Sigmoid colon (tissue), 7 donors: Measurements from ENCODE around the gene CYP3A5. TPM values are rescaled to one million over a fixed set of nuclear protein-coding genes. Genes with fewer than 3 reads are reported as not detected.

Experiments
- DNase-seq: peaks from one replicate; pipeline ENCODE4 v3.0.0-alpha.2; 2019
- H3K27ac ChIP-seq, 4 donors: fragments of 200-600 bp; sonication (generic); one replicate each; pipeline ENCODE4 v1.5.1; 2016 to 2019; ENCODE audit warnings: mild to moderate bottlenecking in 1 of 4
- H3K27me3 ChIP-seq, 3 donors: fragments of 200-600 bp; sonication (generic); one replicate each; pipeline ENCODE4 v1.5.1; 2019; ENCODE audit warnings: mild to moderate bottlenecking in 1 of 3
- H3K36me3 ChIP-seq, 4 donors: fragments of 200-600 bp; sonication (generic); one replicate each; pipeline ENCODE4 v1.5.1; 2016 to 2019
- H3K4me1 ChIP-seq, 4 donors: fragments of 200-600 bp; sonication (generic); one replicate each; pipeline ENCODE4 v1.5.1; 2017 to 2019
- H3K4me3 ChIP-seq, 4 donors: fragments of 200-600 bp; sonication (generic); one replicate each; pipeline ENCODE4 v1.5.1; 2017 to 2019; ENCODE audit warnings: mild to moderate bottlenecking in 2 of 4, moderate library complexity in 1 of 4
- H3K9me3 ChIP-seq, 4 donors: fragments of 200-600 bp in 3 of 4; sonication (generic) in 3 of 4; one replicate each; pipeline versions ENCODE4 v1.5.1 to v1.6.1; 2013 to 2019
- EP300 ChIP-seq, 4 donors: sonication (generic); formaldehyde crosslinking; IDR thresholded peaks; one replicate each; pipeline ENCODE4 v1.6.1; 2017; ENCODE audit warnings: antibody characterized with exemption in 4 of 4
- POLR2A ChIP-seq, 2 donors: fragments of 450-650 bp; IDR thresholded peaks; one replicate each; pipeline ENCODE4 v1.6.1; 2016; ENCODE audit warnings: antibody characterized with exemption in 2 of 2, mild to moderate bottlenecking in 2 of 2, moderate library complexity in 2 of 2
- POLR2AphosphoS5 ChIP-seq, 4 donors: sonication (generic); formaldehyde crosslinking; IDR thresholded peaks; one replicate each; pipeline ENCODE4 v1.6.1; 2017; ENCODE audit warnings: antibody characterized with exemption in 4 of 4
- WGBS, 2 donors: extraction: QIAGEN DNeasy Blood & Tissue Kit; methylation state at CpG; one replicate each; pipeline ENCODE4 v1.1.7; 2013; 5-methylcytosine and 5-hydroxymethylcytosine counted together
- intact Hi-C: fragments of 100-400 bp; cut with DNase I; formaldehyde crosslinking; loops from one replicate; pipeline ENCODE4 v1.15.1; 2023
- polyA plus RNA-seq, 3 donors: library from polyadenylated mRNA; stranded (reverse); fragments of 200-250 nt; gene quantifications; one replicate each; pipeline ENCODE4 v1.2.3, GENCODE V29; 2013
- total RNA-seq, 4 donors: library from RNA; depleted of rRNA; stranded (reverse); fragments of >200 nt; gene quantifications; one replicate each; pipeline ENCODE4 v1.1.0, GENCODE V29; 2016
- TF ChIP-seq, protein P1 (sequence below), 4 experiments: fragments of 450-650 bp in 3 of 4; fragments of 200-600 bp in 1 of 4; IDR thresholded peaks; one replicate each; pipeline ENCODE4 v1.5.1; 2016 to 2019; ENCODE audit warnings: antibody characterized with exemption in 4 of 4, mild to moderate bottlenecking in 3 of 4, moderate library complexity in 2 of 4
- donor health status: healthy with polysubstance abuse.
- donor health status: Bipolar disorder and iron deficiency.
- donor health status: healthy.

CYP3A5 gene
- total and polyA plus RNA-seq, 7 donors = 0.54 to 36.1 (median 7.5) TPM

DNA sequence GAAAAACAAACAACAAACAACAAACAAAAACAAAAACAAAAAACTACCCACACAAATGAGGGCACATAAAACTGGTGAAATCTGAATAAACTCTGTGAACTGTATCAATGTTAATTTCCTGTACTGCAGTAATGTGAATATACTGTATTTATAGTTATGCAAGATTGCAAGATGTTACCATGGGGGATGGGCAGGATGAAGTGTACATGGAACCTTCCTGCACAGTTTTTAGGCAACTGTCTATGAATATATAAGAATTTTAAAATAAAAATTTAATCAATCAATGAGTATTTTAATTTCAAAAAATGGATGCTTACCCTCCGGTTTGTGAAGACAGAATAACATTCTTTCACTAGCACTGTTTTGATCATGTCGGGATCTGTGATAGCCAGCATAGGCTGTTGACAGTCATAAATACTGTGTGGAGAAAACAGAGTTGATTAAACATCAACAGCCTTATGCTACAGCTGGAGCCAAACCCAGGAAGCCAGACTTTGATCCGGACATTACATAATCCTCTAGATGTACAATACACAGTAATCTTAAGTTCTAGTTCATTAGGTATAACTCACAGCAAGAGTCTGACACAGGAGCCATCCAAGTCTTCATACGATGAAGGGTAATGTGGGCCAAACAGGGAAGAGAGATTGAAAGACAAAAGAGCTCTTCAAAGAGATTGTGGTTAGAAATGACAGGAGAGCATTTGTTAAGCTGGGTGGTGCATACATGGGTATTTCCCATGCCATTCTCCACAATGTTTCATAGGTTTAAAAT is 40.4 kb upstream of the CYP3A5 start:
- Histone ChIP-seq H3K4me1 (no peaks in the 10 kb centered on the region), H3K4me3 (no peak overlapping the region), H3K9me3 (no peaks in the 10 kb centered on the region), H3K27ac (no peak overlapping the region), H3K36me3 (peaks cover 0 to 4% (median 0%) of the 10 kb centered on the region in 4 donors), H3K27me3 (no peaks in the 10 kb centered on the region)
- WGBS, 2 donors = 9 to 54% methylated on average over 4 of the region's 4 CpGs
- TF ChIP-seq POLR2A (IDR thresholded peaks at IDR 0.05) (no peak), POLR2AphosphoS5 (IDR thresholded peaks at IDR 0.05) (no peak), EP300 (IDR thresholded peaks at IDR 0.05) (no peak)
- TF ChIP-seq, protein P1, sequence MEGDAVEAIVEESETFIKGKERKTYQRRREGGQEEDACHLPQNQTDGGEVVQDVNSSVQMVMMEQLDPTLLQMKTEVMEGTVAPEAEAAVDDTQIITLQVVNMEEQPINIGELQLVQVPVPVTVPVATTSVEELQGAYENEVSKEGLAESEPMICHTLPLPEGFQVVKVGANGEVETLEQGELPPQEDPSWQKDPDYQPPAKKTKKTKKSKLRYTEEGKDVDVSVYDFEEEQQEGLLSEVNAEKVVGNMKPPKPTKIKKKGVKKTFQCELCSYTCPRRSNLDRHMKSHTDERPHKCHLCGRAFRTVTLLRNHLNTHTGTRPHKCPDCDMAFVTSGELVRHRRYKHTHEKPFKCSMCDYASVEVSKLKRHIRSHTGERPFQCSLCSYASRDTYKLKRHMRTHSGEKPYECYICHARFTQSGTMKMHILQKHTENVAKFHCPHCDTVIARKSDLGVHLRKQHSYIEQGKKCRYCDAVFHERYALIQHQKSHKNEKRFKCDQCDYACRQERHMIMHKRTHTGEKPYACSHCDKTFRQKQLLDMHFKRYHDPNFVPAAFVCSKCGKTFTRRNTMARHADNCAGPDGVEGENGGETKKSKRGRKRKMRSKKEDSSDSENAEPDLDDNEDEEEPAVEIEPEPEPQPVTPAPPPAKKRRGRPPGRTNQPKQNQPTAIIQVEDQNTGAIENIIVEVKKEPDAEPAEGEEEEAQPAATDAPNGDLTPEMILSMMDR (IDR thresholded peaks at IDR 0.05) = no peak
- DNase-seq = no peak
- intact Hi-C loops = no loop called here

DNA sequence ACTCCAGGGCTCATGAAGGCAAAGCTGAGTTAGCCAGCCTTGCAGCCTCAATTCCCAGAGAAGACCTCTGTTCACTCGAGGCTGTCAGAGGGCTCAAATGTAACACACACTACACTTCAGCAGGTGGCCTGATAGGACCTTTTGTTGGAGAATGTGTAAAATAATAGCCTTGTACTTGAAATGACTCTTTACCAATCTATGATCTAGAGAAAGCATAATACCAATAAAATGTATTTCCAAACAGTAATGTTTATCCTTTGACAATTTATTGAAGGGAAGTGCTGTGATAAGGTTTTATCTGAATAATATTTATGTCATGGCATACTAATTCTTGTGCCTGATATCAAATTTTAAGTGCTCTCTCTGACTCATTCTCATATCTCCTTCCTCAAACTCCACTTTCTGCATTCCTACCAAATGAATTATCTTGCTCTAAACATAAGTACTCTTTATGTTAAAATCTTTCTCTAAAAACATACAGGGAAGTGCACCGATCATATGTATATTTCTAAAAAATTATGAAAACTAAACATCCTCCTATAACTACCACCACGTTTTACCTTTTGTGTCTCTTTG is 34.3 kb upstream of the CYP3A5 start:
- H3K27me3 ChIP-seq = no peaks in the 10 kb centered on the region
- no peaks in the 10 kb centered on the region for H3K9me3 ChIP-seq
- no peak overlapping the region for H3K4me3 ChIP-seq
- H3K4me1 ChIP-seq = no peaks in the 10 kb centered on the region
- intact Hi-C loops = no loop called here
- peaks cover 0 to 4% (median 0%) of the 10 kb centered on the region in 4 donors for H3K36me3 ChIP-seq
- DNase-seq = no peak
- H3K27ac ChIP-seq = no peak overlapping the region
- 75 to 83% methylated on average over 3 of the region's 3 CpGs for WGBS, 2 donors
- TF ChIP-seq, protein P1 (IDR thresholded peaks at IDR 0.05) = no peak
- no peak for TF ChIP-seq POLR2AphosphoS5 (IDR thresholded peaks at IDR 0.05)
- no peak for TF ChIP-seq POLR2A (IDR thresholded peaks at IDR 0.05)
- TF ChIP-seq EP300 (IDR thresholded peaks at IDR 0.05) = no peak

DNA sequence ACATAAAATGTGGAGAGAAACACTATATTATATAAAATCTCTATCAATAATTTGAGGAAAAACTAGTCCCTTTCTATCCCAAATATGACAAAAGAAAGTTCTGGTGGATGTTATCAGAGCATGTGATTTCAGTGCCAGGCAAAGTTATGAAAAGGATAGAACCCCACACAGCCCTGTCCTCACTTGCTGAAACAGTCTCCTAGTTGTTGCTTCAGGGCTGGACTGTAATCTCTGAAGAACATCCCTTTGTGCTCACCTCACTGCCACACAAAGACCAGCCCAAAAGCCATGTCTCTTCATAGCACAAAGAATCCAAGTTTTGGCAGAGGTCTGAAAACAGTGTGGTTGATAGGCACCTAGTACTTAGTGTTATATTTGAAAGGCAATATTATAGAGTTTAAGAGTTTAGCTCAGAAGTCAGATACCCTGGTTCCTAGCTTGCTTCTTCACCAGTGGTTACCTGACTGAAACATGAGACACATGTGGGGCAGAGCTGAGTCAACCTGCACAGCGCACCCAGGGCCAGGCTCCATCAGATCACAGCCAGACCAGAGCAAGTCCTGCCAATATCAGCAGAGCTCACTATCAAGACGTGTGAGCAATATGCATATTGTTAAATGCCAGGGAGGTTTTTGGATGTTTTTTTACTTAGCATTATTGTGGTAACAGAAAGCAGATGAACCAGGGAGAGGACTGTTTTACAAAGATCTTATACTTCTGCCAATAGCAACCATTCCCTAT is 30.2 kb upstream of the CYP3A5 start:
- DNase-seq = no peak
- Histone ChIP-seq H3K4me3 (no peak overlapping the region), H3K36me3 (no peaks in the 10 kb centered on the region), H3K9me3 (peaks cover 3 to 12% (median 6%) of the 10 kb centered on the region in 4 donors), H3K4me1 (no peaks in the 10 kb centered on the region), H3K27ac (no peak overlapping the region), H3K27me3 (no peaks in the 10 kb centered on the region)
- intact Hi-C loops = no loop called here
- TF ChIP-seq POLR2A (IDR thresholded peaks at IDR 0.05) (no peak), POLR2AphosphoS5 (IDR thresholded peaks at IDR 0.05) (no peak), EP300 (IDR thresholded peaks at IDR 0.05) (no peak)
- TF ChIP-seq, protein P1 (IDR thresholded peaks at IDR 0.05) = no peak
- 84 to 85% methylated on average over 2 of the region's 2 CpGs for WGBS, 2 donors

DNA sequence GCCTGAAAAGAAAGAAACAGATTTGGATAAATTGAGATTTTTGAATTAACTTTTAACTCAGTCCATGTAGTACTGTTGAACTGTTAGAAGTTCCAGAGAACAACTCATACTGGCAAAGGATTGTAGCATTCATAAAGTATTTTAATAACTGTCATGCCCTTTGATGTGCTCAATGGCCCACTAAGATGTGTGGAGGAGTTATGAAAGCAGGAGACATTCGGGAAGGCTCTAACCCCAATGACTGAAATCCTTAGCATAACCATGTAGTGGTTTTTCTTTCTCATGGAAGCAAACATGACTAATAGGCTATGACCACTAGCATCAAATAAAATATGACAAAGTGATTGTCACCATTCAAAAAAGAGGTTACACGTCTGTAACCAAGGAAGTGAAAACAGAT is 29.5 kb upstream of the CYP3A5 start:
- Histone ChIP-seq H3K36me3 (no peaks in the 10 kb centered on the region), H3K27ac (no peak overlapping the region), H3K9me3 (peaks cover 3 to 12% (median 6%) of the 10 kb centered on the region in 4 donors), H3K4me1 (no peaks in the 10 kb centered on the region), H3K27me3 (no peaks in the 10 kb centered on the region), H3K4me3 (no peak overlapping the region)
- WGBS, 2 donors = 94 to 96% methylated on average over 2 of the region's 2 CpGs
- TF ChIP-seq POLR2A (IDR thresholded peaks at IDR 0.05) = no peak
- TF ChIP-seq, protein P1 (IDR thresholded peaks at IDR 0.05) = no peak
- no peak for TF ChIP-seq POLR2AphosphoS5 (IDR thresholded peaks at IDR 0.05)
- TF ChIP-seq EP300 (IDR thresholded peaks at IDR 0.05) = no peak
- intact Hi-C loops = no loop called here
- DNase-seq = no peak
